Astrocyte (in vitro differentiated cells and primary cell): Measurements from ENCODE around the gene CFAP58. TPM values are rescaled to one million over a fixed set of nuclear protein-coding genes. Genes with fewer than 3 reads are reported as not detected.

Experiments
- DNase-seq: peaks from one replicate; pipeline ENCODE4 v3.0.0-alpha.2; 2010; ENCODE audit warnings: low read depth
- FAIRE-seq: peaks from 2 replicates; lab custom pipeline; 2011; peaks lifted over from hg19 to GRCh38; lab: Jason Lieb, UNC
- H2AFZ ChIP-seq: 2 replicates; pipeline ENCODE4 v1.6.0; 2012; ENCODE audit warnings: low read depth, low read length, inconsistent platforms
- H3K27ac ChIP-seq: 2 replicates; pipeline ENCODE4 v1.5.1; 2011; ENCODE audit warnings: low read depth, low read length, inconsistent platforms
- H3K27me3 ChIP-seq: 2 replicates; pipeline ENCODE4 v1.6.0; 2011; ENCODE audit warnings: low read length, inconsistent platforms; ENCODE audit not compliant: insufficient read depth
- H3K36me3 ChIP-seq: 2 replicates; pipeline ENCODE4 v1.5.1; 2011; ENCODE audit warnings: low read length, inconsistent platforms; ENCODE audit not compliant: insufficient read depth
- H3K4me1 ChIP-seq: 2 replicates; pipeline ENCODE4 v1.5.1; 2011; ENCODE audit warnings: low read length, inconsistent platforms; ENCODE audit not compliant: insufficient read depth
- H3K4me2 ChIP-seq: 2 replicates; pipeline ENCODE4 v1.6.0; 2012; ENCODE audit warnings: low read length, inconsistent platforms
- H3K4me3 ChIP-seq: 2 replicates; pipeline ENCODE4 v1.5.1; 2011; ENCODE audit warnings: low read depth, mild to moderate bottlenecking, low read length, inconsistent platforms; ENCODE audit not compliant: insufficient read depth
- H3K79me2 ChIP-seq: 2 replicates; pipeline ENCODE4 v1.6.0; 2012; ENCODE audit warnings: mild to moderate bottlenecking, low read length, inconsistent platforms; ENCODE audit not compliant: insufficient read depth
- H3K9ac ChIP-seq: 2 replicates; pipeline ENCODE4 v1.6.0; 2012; ENCODE audit warnings: mild to moderate bottlenecking, low read length, inconsistent platforms
- H3K9me3 ChIP-seq: 2 replicates; pipeline ENCODE4 v1.5.1; 2012; ENCODE audit warnings: low read depth, mild to moderate bottlenecking, low read length, inconsistent platforms; ENCODE audit not compliant: insufficient read depth
- H4K20me1 ChIP-seq: 2 replicates; pipeline ENCODE4 v1.6.0; 2012; ENCODE audit warnings: low read length, inconsistent platforms; ENCODE audit not compliant: insufficient read depth
- H3K27ac Mint-ChIP-seq: one replicate; pipeline ENCODE4 v1.8.0; 2021; ENCODE audit warnings: mild to moderate bottlenecking, mixed read lengths; ENCODE audit not compliant: unreplicated experiment
- H3K27me3 Mint-ChIP-seq: one replicate; pipeline ENCODE4 v1.8.0; 2021; ENCODE audit warnings: low read depth, mixed read lengths; ENCODE audit not compliant: unreplicated experiment
- H3K36me3 Mint-ChIP-seq: one replicate; pipeline ENCODE4 v1.8.0; 2021; ENCODE audit warnings: low read depth, mixed read lengths; ENCODE audit not compliant: unreplicated experiment
- H3K4me1 Mint-ChIP-seq: one replicate; pipeline ENCODE4 v1.8.0; 2021; ENCODE audit warnings: low read depth, mixed read lengths; ENCODE audit not compliant: unreplicated experiment
- H3K4me3 Mint-ChIP-seq: one replicate; pipeline ENCODE4 v1.8.0; 2021; ENCODE audit warnings: mild to moderate bottlenecking, moderate library complexity, mixed read lengths; ENCODE audit not compliant: unreplicated experiment
- H3K9me3 Mint-ChIP-seq: one replicate; pipeline ENCODE4 v1.8.0; 2021; ENCODE audit warnings: mild to moderate bottlenecking, mixed read lengths; ENCODE audit not compliant: unreplicated experiment
- EZH2 ChIP-seq: IDR thresholded peaks from 2 replicates; pipeline ENCODE4 v1.6.1; 2012; ENCODE audit warnings: mild to moderate bottlenecking, low read length, inconsistent platforms; ENCODE audit not compliant: insufficient read depth
- total RNA-seq: library from RNA; stranded (reverse); gene quantifications from 2 replicates; pipeline ENCODE4 v1.2.1, GENCODE V29; 2021
- TF ChIP-seq, protein P1 (sequence below): IDR thresholded peaks from 2 replicates; pipeline ENCODE4 v1.5.1; 2011; ENCODE audit warnings: low read depth, mild to moderate bottlenecking, inconsistent platforms, low read length, moderate library complexity; ENCODE audit not compliant: insufficient read depth

The CFAP58 gene
- total RNA-seq, 1 donor from 2014 or later = 0.86 TPM

DNA sequence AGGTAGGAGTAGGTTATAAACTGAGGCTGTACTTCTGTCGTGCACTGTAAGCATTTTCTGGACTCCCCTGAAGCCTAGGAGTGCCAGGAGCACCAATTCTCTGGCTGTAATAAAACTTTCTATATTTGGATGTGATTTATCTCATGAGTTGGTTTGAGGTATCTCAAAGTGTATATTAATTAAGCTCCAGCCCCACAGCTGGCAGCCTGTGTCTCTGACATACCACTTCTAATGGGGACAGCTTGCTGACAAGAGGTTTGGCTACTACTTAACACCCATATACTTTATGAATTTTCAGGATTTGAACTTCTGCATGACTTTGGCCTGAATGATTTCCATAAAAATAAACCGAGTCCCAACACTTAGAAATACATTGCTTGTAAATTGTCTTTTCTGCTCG is 35.2 kb downstream of the CFAP58 start:
- Mint-ChIP-seq H3K4me3 (no peak overlapping the region), H3K27me3 (peaks cover 7% of the 10 kb centered on the region)
- no peak for FAIRE-seq

DNA sequence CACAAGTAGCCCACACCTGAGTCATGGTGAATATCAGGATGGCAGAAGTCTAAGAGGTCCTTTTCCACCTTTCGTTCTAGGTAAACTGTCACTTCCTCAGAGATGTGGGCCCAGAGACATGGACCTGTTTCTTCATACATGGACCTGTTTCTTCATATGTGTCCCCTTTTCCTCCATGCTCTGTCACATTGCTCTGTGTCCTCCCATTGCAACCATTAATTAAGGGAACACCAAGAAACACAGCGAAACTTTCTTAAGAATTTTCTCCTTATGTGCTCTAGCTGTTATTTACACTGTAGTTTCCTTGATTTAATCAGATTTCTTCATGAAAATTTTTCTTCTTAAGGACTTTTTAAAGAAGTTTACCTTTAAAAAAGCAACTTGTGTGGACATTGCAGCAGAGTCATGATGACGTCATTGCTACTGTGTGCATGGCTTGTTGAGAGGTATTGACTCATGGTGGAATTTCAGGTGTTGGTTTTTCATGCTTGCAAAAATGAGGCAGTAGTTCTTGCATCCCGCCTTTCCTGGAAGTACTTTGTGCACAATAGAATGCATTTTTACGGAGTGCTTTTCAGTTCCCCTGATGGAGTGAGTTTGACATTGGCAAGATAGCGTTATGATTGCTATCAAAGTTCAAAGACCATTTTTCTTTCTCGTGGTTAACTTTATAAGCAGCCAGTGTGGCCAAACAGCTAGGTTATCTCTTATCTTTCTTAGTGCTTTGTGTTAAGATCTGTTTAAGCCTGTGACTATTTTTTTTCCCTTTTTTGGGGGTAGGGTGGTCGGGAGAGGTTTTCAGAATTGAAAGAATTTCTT is 37.7 kb downstream of the CFAP58 start:
- peaks cover 8% of the 10 kb centered on the region for H3K4me1 Mint-ChIP-seq
- Histone ChIP-seq H3K36me3 (no peaks in the 10 kb centered on the region), H3K27ac (no peak overlapping the region), H3K4me3 (no peak overlapping the region), H3K79me2 (no peaks in the 10 kb centered on the region), H3K9ac (no peak overlapping the region), H3K4me1 (no peaks in the 10 kb centered on the region), H3K9me3 (no peaks in the 10 kb centered on the region), H3K4me2 (no peak overlapping the region), H4K20me1 (no peaks in the 10 kb centered on the region), H3K27me3 (no peaks in the 10 kb centered on the region), H2AFZ (no peak overlapping the region)
- H3K4me3 Mint-ChIP-seq = no peak overlapping the region
- no peak overlapping the region for H3K27ac Mint-ChIP-seq
- peak; percentile 12 for DNase-seq
- no peaks in the 10 kb centered on the region for H3K9me3 Mint-ChIP-seq
- TF ChIP-seq, protein P1, sequence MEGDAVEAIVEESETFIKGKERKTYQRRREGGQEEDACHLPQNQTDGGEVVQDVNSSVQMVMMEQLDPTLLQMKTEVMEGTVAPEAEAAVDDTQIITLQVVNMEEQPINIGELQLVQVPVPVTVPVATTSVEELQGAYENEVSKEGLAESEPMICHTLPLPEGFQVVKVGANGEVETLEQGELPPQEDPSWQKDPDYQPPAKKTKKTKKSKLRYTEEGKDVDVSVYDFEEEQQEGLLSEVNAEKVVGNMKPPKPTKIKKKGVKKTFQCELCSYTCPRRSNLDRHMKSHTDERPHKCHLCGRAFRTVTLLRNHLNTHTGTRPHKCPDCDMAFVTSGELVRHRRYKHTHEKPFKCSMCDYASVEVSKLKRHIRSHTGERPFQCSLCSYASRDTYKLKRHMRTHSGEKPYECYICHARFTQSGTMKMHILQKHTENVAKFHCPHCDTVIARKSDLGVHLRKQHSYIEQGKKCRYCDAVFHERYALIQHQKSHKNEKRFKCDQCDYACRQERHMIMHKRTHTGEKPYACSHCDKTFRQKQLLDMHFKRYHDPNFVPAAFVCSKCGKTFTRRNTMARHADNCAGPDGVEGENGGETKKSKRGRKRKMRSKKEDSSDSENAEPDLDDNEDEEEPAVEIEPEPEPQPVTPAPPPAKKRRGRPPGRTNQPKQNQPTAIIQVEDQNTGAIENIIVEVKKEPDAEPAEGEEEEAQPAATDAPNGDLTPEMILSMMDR = no peak
- no peak for TF ChIP-seq EZH2
- peaks cover 7% of the 10 kb centered on the region for H3K27me3 Mint-ChIP-seq
- FAIRE-seq = no peak
- no peaks in the 10 kb centered on the region for H3K36me3 Mint-ChIP-seq

More for the DNA sequence above, 35.2 kb downstream of the CFAP58 start:
- Histone ChIP-seq H3K36me3 (no peaks in the 10 kb centered on the region), H3K9me3 (no peaks in the 10 kb centered on the region), H3K4me3 (no peak overlapping the region), H2AFZ (no peak overlapping the region), H3K9ac (no peak overlapping the region), H4K20me1 (no peaks in the 10 kb centered on the region), H3K79me2 (no peaks in the 10 kb centered on the region), H3K4me1 (no peaks in the 10 kb centered on the region), H3K4me2 (no peak overlapping the region), H3K27ac (no peak overlapping the region), H3K27me3 (no peaks in the 10 kb centered on the region)
- no peak for TF ChIP-seq EZH2
- TF ChIP-seq, protein P1 = no peak
- no peaks in the 10 kb centered on the region for H3K36me3 Mint-ChIP-seq
- no peak overlapping the region for H3K27ac Mint-ChIP-seq
- DNase-seq = no peak
- H3K9me3 Mint-ChIP-seq = no peaks in the 10 kb centered on the region
- H3K4me1 Mint-ChIP-seq = peaks cover 8% of the 10 kb centered on the region

DNA sequence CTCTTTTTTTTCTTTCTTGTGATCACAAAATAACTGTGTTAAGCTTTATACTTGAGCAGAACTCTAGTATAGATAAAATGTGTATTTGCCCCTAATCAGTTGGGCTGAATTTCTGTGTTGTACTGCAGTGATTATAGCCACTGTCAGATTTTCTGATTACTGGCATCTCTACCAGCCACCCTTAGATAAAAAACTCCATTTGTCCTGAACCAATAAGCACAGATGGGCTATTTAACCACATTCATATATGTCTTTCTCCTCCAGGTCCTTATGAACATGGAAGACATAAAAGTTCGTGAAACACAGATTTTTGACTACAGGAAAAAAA is 38.3 kb downstream of the CFAP58 start:
- Histone ChIP-seq H3K4me1 (no peaks in the 10 kb centered on the region), H3K9me3 (no peaks in the 10 kb centered on the region), H3K9ac (no peak overlapping the region), H3K4me2 (no peak overlapping the region), H3K79me2 (no peaks in the 10 kb centered on the region), H3K27me3 (no peaks in the 10 kb centered on the region), H3K4me3 (no peak overlapping the region), H3K27ac (no peak overlapping the region), H4K20me1 (no peaks in the 10 kb centered on the region), H2AFZ (no peak overlapping the region), H3K36me3 (no peaks in the 10 kb centered on the region)
- TF ChIP-seq EZH2 = no peak
- TF ChIP-seq, protein P1 = no peak
- Mint-ChIP-seq H3K27me3 (peaks cover 7% of the 10 kb centered on the region), H3K36me3 (no peaks in the 10 kb centered on the region), H3K4me3 (no peak overlapping the region), H3K27ac (no peak overlapping the region), H3K4me1 (peaks cover 8% of the 10 kb centered on the region), H3K9me3 (no peaks in the 10 kb centered on the region)
- no peak for FAIRE-seq
- DNase-seq = no peak
